Astrocyte (in vitro differentiated cells and primary cell): ENCODE data around the gene ECSIT. TPM values are rescaled to one million over a fixed set of nuclear protein-coding genes. Genes with fewer than 3 reads are reported as not detected.

Experiments used
- DNase-seq: peaks from one replicate; pipeline ENCODE4 v3.0.0-alpha.2; 2010; ENCODE audit warnings: low read depth
- FAIRE-seq: peaks from 2 replicates; lab custom pipeline; 2011; peaks lifted over from hg19 to GRCh38; lab: Jason Lieb, UNC
- H2AFZ ChIP-seq: 2 replicates; pipeline ENCODE4 v1.6.0; 2012; ENCODE audit warnings: low read depth, low read length, inconsistent platforms
- H3K27ac ChIP-seq: 2 replicates; pipeline ENCODE4 v1.5.1; 2011; ENCODE audit warnings: low read depth, low read length, inconsistent platforms
- H3K27me3 ChIP-seq: 2 replicates; pipeline ENCODE4 v1.6.0; 2011; ENCODE audit warnings: low read length, inconsistent platforms; ENCODE audit not compliant: insufficient read depth
- H3K36me3 ChIP-seq: 2 replicates; pipeline ENCODE4 v1.5.1; 2011; ENCODE audit warnings: low read length, inconsistent platforms; ENCODE audit not compliant: insufficient read depth
- H3K4me1 ChIP-seq: 2 replicates; pipeline ENCODE4 v1.5.1; 2011; ENCODE audit warnings: low read length, inconsistent platforms; ENCODE audit not compliant: insufficient read depth
- H3K4me2 ChIP-seq: 2 replicates; pipeline ENCODE4 v1.6.0; 2012; ENCODE audit warnings: low read length, inconsistent platforms
- H3K4me3 ChIP-seq: 2 replicates; pipeline ENCODE4 v1.5.1; 2011; ENCODE audit warnings: low read depth, mild to moderate bottlenecking, low read length, inconsistent platforms; ENCODE audit not compliant: insufficient read depth
- H3K79me2 ChIP-seq: 2 replicates; pipeline ENCODE4 v1.6.0; 2012; ENCODE audit warnings: mild to moderate bottlenecking, low read length, inconsistent platforms; ENCODE audit not compliant: insufficient read depth
- H3K9ac ChIP-seq: 2 replicates; pipeline ENCODE4 v1.6.0; 2012; ENCODE audit warnings: mild to moderate bottlenecking, low read length, inconsistent platforms
- H3K9me3 ChIP-seq: 2 replicates; pipeline ENCODE4 v1.5.1; 2012; ENCODE audit warnings: low read depth, mild to moderate bottlenecking, low read length, inconsistent platforms; ENCODE audit not compliant: insufficient read depth
- H4K20me1 ChIP-seq: 2 replicates; pipeline ENCODE4 v1.6.0; 2012; ENCODE audit warnings: low read length, inconsistent platforms; ENCODE audit not compliant: insufficient read depth
- H3K27ac Mint-ChIP-seq: one replicate; pipeline ENCODE4 v1.8.0; 2021; ENCODE audit warnings: mild to moderate bottlenecking, mixed read lengths; ENCODE audit not compliant: unreplicated experiment
- H3K27me3 Mint-ChIP-seq: one replicate; pipeline ENCODE4 v1.8.0; 2021; ENCODE audit warnings: low read depth, mixed read lengths; ENCODE audit not compliant: unreplicated experiment
- H3K36me3 Mint-ChIP-seq: one replicate; pipeline ENCODE4 v1.8.0; 2021; ENCODE audit warnings: low read depth, mixed read lengths; ENCODE audit not compliant: unreplicated experiment
- H3K4me1 Mint-ChIP-seq: one replicate; pipeline ENCODE4 v1.8.0; 2021; ENCODE audit warnings: low read depth, mixed read lengths; ENCODE audit not compliant: unreplicated experiment
- H3K4me3 Mint-ChIP-seq: one replicate; pipeline ENCODE4 v1.8.0; 2021; ENCODE audit warnings: mild to moderate bottlenecking, moderate library complexity, mixed read lengths; ENCODE audit not compliant: unreplicated experiment
- H3K9me3 Mint-ChIP-seq: one replicate; pipeline ENCODE4 v1.8.0; 2021; ENCODE audit warnings: mild to moderate bottlenecking, mixed read lengths; ENCODE audit not compliant: unreplicated experiment
- CTCF ChIP-seq: IDR thresholded peaks from 2 replicates; pipeline ENCODE4 v1.5.1; 2011; ENCODE audit warnings: low read depth, mild to moderate bottlenecking, inconsistent platforms, low read length, moderate library complexity; ENCODE audit not compliant: insufficient read depth
- EZH2 ChIP-seq: IDR thresholded peaks from 2 replicates; pipeline ENCODE4 v1.6.1; 2012; ENCODE audit warnings: mild to moderate bottlenecking, low read length, inconsistent platforms; ENCODE audit not compliant: insufficient read depth
- total RNA-seq: library from RNA; stranded (reverse); gene quantifications from 2 replicates; pipeline ENCODE4 v1.2.1, GENCODE V29; 2021

ECSIT gene
- total RNA-seq, 1 donor from 2014 or later, result 21.9 TPM

GRCh38 chr19:11552666-11553372, 23.9 kb upstream of the ECSIT start:
- Histone ChIP-seq H3K36me3 (peaks cover 12% of the 10 kb centered on the region), H2AFZ (no peak overlapping the region), H4K20me1 (peaks cover 47% of the 10 kb centered on the region), H3K27me3 (no peaks in the 10 kb centered on the region), H3K9ac (no peak overlapping the region), H3K4me2 (no peak overlapping the region), H3K4me1 (peaks cover 3% of the 10 kb centered on the region), H3K4me3 (no peak overlapping the region), H3K27ac (no peak overlapping the region), H3K9me3 (no peaks in the 10 kb centered on the region), H3K79me2 (peaks cover 27% of the 10 kb centered on the region)
- TF ChIP-seq EZH2 (no peak), CTCF (no peak)
- H3K9me3 Mint-ChIP-seq, result no peaks in the 10 kb centered on the region
- no peak overlapping the region for H3K4me3 Mint-ChIP-seq
- H3K36me3 Mint-ChIP-seq, result peaks cover 10% of the 10 kb centered on the region
- FAIRE-seq (no peak), DNase-seq (no peak)
- no peaks in the 10 kb centered on the region for H3K27me3 Mint-ChIP-seq
- peaks cover 4% of the 10 kb centered on the region for H3K4me1 Mint-ChIP-seq
- H3K27ac Mint-ChIP-seq, result no peak overlapping the region

- peaks cover 39% of the 10 kb centered on the region for H4K20me1 ChIP-seq
Observed at GRCh38 chr19:11551603-11552235, 22.8 kb upstream of the ECSIT start.

More at GRCh38 chr19:11551603-11552235, 22.8 kb upstream of the ECSIT start:
- Histone ChIP-seq H3K27ac (no peak overlapping the region), H3K9me3 (no peaks in the 10 kb centered on the region), H3K9ac (no peak overlapping the region), H3K4me3 (no peak overlapping the region), H3K27me3 (no peaks in the 10 kb centered on the region), H3K36me3 (peaks cover 12% of the 10 kb centered on the region), H2AFZ (no peak overlapping the region), H3K4me2 (no peak overlapping the region), H3K79me2 (peaks cover 16% of the 10 kb centered on the region), H3K4me1 (no peaks in the 10 kb centered on the region)
- H3K27ac Mint-ChIP-seq, result no peak overlapping the region
- FAIRE-seq (no peak), DNase-seq (no peak)
- H3K27me3 Mint-ChIP-seq, result no peaks in the 10 kb centered on the region
- H3K4me1 Mint-ChIP-seq, result peaks cover 2% of the 10 kb centered on the region
- H3K4me3 Mint-ChIP-seq, result no peak overlapping the region
- peaks cover 10% of the 10 kb centered on the region for H3K36me3 Mint-ChIP-seq
- no peaks in the 10 kb centered on the region for H3K9me3 Mint-ChIP-seq
- TF ChIP-seq CTCF (no peak), EZH2 (no peak)
